Sigmoid colon (tissue), 4 donors: Measurements from ENCODE around the gene ZP1.

ENCODE experiments used
- CTCF ChIP-seq, 4 experiments: fragments of 450-650 bp in 3 of 4; fragments of 200-600 bp in 1 of 4; IDR thresholded peaks; one replicate each; pipeline ENCODE4 v1.5.1; 2016 to 2019; ENCODE audit warnings: antibody characterized with exemption in 4 of 4, mild to moderate bottlenecking in 3 of 4, moderate library complexity in 2 of 4
- EP300 ChIP-seq, 4 donors: sonication (generic); formaldehyde crosslinking; IDR thresholded peaks; one replicate each; pipeline ENCODE4 v1.6.1; 2017; ENCODE audit warnings: antibody characterized with exemption in 4 of 4
- POLR2A ChIP-seq, 2 donors: fragments of 450-650 bp; IDR thresholded peaks; one replicate each; pipeline ENCODE4 v1.6.1; 2016; ENCODE audit warnings: antibody characterized with exemption in 2 of 2, mild to moderate bottlenecking in 2 of 2, moderate library complexity in 2 of 2
- POLR2AphosphoS5 ChIP-seq, 4 donors: sonication (generic); formaldehyde crosslinking; IDR thresholded peaks; one replicate each; pipeline ENCODE4 v1.6.1; 2017; ENCODE audit warnings: antibody characterized with exemption in 4 of 4

- TF ChIP-seq CTCF (IDR thresholded peaks at IDR 0.05), result no peak
- no peak for TF ChIP-seq POLR2AphosphoS5 (IDR thresholded peaks at IDR 0.05)
- TF ChIP-seq POLR2A (IDR thresholded peaks at IDR 0.05), result no peak
- no peak for TF ChIP-seq EP300 (IDR thresholded peaks at IDR 0.05)
Measured at GRCh38 chr11:60830478-60831142, 36.7 kb upstream of the ZP1 start.
